Erythroblast (primary cell): ENCODE results near the gene CLDN24.

Source experiments
- GATA1 ChIP-seq: IDR thresholded peaks from 2 replicates; pipeline ENCODE4 v1.6.1; 2011; ENCODE audit warnings: low read depth, mild to moderate bottlenecking, control low read depth, low read length, moderate library complexity
- POLR2A ChIP-seq: IDR thresholded peaks from 2 replicates; pipeline ENCODE4 v1.6.1; 2011; ENCODE audit warnings: mild to moderate bottlenecking, low read length

DNA sequence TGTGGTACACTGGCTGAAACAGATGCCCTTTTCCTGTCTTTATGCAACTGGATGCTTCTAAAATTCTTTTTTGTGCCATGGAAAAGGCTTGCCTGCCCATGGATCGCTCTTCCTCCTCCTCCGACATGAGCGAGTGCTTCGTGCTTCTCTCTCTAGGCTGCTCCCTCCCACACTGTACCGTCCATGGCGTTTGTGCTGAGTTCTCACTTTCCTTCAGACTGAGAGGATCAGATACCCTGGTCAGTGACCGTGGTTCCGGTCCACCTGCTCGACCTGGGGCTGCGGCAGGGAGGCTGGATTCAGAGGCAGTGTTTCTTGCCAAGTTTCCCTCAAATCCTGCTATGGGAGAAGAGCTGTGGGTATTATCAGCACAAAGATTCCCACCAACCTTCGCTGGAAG, 10.2 kb upstream of the CLDN24 start:
- no peak for TF ChIP-seq POLR2A
- TF ChIP-seq GATA1 = no peak
